DMS 273 (cell line): ENCODE measurements around the gene PATJ.
"Not testable (repeated sequence)": the region's sequence is repeated elsewhere in the genome, so short reads cannot be mapped to it uniquely, and the experiment has no call there.

Source experiments
- DNase-seq: peaks from one replicate; lab custom pipeline; 2025; ENCODE audit not compliant: unreplicated experiment; lab: John Stamatoyannopoulos, UW

PATJ gene

GRCh38 chr1:61887076-61887867 lies 145.0 kb downstream of the PATJ start:
- no peak for DNase-seq

DNA sequence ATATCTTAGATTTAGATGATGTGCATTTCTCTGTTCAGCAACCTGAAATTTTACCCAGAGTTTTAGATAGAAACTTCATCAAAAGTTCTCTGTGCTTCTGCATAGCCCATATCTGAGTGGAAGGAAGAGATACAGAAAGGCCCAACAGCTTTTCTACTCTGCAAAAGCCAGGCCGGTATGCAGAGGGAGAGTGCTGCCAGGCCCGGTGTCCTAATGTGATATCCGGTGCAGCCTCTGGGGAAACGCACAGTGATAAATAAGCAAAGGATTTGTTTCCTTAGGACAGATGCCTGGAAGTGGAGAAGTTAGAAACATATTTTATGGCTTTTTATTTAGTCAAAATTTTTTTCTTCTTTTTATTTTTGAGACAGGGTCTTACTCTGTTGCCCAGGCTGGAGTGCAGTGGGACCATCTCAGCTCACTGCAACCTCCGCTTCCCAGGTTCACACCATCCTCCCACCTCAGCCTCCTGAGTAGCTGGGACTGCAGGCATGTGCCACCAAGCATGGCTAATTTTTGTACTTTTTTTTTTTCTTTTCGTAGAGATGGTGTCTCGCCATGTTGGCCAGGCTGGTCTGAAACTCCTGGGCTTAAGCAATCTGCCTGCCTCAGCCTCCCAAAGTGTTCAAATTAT lies 145.8 kb downstream of the PATJ start:
- DNase-seq, result no peak

DNA sequence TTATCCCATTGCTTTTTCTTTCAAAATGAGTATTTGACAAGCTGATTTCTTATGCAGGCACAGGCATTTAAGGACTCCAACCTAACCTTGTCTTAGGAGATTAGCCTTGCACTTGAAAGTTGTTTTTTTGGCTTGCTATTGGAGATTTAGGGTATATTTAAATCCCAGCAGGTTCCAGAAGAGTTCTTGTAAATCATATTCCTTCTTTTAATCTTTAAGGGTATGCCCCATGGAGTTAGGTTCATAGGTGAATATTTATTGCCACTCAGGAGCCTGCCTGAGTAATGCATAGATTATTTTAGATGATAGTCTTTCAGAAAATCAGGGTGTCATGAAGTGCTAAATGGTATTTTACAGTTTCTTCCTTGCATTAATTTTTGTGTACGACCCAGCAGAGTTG lies 146.5 kb downstream of the PATJ start:
- DNase-seq, result no peak

- DNase-seq, result not testable (repeated sequence)
These were observed 148.2 kb downstream of the PATJ start for GRCh38 chr1:61890435-61890834.

- DNase-seq, result no peak
These were observed 150.7 kb downstream of the PATJ start for GRCh38 chr1:61892977-61893376.

GRCh38 chr1:61894296-61894695 lies 152.0 kb downstream of the PATJ start:
- not testable (repeated sequence) for DNase-seq

- DNase-seq, result no peak
These were observed 152.9 kb downstream of the PATJ start for GRCh38 chr1:61895175-61895574.

DNA sequence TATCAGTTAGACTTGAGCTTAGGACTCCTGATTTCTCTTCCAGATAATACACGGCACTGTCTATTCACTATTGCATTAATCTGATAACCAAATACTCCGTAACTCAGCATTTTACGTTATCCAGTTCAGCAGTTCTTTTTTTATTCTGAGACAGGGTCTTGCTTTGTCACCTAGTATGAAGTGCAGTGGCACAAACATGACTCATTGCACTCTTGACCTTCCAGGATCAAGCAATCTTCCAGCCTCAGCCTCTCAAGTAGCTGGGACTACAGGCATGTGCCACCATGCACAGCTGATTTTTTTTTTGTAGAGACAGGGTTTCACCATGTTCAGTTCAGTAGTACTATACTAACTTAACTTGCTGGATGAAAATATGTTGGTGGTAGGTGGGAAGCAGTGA lies 156.4 kb downstream of the PATJ start:
- DNase-seq, result no peak

DNA sequence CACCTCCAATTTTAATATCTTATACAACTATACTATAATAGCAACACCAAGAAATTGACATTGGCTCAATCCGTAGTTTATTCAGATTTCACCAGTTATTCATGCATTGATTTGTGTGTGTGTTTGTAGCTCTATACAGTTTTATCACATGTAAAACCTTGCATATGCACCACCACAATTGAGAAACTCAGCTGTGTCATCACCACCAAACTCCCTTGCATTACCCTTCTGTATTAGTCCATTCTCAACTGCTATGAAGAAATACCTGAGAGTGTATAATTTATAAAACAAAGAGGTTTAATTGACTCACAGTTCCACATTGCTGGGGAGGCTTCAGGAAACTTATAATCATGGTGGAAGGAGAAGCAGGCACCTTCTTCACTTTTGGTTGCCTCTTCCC lies 162.1 kb downstream of the PATJ start:
- no peak for DNase-seq

DNA sequence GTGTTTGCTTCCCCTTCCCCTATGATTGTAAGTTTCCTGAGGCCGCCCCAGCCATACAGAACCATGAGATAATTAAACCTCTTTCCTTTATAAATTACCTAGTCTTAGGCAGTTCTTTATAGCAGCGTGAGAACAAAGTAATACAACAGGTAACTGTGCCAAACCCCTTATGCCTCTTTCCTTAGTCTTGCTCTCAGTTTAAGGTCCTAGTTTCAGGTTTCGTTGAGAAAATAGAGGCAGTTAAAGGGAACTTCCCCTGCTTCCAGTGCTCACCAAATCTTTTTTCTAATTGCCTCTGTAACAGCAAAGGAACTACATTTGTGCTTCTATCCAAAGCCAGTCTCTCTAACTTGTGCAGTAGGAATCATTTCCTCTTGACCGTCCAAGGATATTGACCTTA lies 164.8 kb downstream of the PATJ start:
- no peak for DNase-seq

DNA sequence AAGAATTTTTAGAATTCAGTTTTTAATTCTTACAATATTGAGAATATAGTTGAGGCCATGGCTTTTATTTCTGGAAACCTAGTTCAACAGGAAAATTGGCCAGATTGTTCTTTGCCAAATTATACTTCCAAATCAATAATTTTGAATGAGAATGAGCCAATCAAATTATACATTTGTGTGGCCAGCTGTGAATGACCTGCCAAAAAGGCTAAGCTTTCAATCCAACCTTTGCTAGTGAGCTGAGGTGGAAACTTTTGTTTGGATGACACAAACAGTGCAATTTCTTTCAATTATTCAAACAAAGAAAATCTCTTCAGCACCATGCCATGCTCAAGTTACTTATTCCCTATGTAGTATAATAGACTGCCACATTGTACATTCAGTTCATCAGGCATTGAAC lies 167.8 kb downstream of the PATJ start:
- DNase-seq, result no peak

DNA sequence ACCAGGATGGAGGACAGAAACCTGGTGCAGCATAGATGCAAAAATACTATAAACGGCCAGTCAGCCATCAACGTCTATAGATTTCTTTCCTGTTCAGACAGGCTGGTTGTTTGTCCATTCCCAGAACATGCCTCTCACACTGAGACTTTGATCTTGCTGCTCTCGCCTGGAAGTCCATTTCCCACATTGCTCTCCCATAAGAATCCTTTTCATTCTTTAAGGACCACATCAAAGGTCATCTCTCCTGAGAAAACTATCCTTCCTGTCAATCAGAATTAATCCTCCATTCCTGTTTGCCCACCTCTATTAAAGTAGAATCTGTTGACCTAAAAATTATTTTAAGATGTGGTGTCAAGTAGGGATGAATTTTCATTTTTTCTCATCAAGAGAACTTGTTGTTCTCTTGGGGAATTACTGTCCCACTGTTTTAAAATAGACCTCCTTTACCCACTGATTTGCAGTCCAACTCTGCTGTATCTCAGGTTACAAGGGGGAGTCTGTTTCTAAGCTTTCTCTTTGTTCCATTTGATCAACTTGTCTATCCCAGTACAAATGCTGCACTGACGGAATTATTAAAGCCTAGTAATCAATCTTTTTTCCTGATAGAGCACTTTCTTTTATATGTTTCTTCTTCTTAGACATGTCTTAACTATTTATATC lies 172.7 kb downstream of the PATJ start:
- DNase-seq, result no peak

GRCh38 chr1:61921435-61921834 lies 179.2 kb downstream of the PATJ start:
- DNase-seq, result peak; percentile 30

DNA sequence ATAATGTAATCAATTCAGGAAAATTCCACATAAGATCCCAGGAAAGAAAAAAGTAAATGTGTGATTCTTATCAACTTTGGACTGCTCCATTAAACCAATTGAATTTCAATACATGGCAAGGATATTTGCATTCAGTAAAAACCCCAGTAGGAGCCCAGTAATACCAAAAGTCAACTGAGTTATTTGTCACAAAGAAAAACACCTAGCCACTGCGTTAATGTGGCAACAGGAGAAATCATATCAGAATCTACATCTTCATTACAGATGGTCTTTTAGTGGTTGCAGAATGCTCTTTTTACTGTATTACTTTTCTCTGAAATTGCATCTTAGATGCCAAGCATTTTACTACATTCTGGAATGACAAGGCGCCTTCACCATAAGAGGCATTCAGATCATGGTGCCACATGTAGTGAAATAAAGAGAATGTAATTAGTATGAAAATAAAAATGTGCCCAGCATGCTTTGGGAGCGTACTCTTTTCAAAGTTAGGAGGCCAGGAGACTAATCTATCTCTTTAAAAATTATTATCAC lies 180.7 kb downstream of the PATJ start:
- DNase-seq, result no peak

DNA sequence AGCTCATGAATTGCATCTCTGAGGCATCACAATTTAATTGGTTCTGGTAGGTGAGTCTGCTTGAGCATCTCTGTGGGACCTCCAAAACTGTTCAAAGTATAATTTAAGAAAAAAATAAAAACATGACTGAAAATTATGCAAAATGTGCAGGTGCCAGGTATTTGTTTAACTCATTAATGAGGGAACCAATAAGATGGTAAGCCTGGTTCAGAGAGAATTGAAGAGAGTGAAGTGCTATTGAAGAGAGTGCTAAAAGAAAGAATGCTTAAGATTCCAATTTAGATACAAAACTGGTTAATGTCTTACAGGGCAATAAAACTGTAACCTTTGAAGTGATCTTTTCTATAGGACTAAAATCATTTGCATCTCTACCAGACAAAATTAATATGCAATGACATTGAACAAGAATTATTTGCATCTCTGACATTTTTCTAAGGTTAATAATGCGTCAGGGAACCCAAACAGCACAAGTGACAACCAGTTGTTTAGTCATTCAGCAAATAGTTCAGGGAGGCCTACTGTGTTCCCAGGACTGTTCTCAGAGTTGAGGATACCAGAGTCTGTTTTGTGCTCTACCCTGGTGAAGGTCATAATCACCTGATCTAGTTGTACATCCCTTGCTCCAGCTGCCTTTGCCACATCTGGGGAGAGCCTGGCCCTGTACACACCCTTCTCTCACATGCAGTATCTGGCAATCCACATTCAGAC lies 183.5 kb downstream of the PATJ start:
- DNase-seq, result no peak

DNA sequence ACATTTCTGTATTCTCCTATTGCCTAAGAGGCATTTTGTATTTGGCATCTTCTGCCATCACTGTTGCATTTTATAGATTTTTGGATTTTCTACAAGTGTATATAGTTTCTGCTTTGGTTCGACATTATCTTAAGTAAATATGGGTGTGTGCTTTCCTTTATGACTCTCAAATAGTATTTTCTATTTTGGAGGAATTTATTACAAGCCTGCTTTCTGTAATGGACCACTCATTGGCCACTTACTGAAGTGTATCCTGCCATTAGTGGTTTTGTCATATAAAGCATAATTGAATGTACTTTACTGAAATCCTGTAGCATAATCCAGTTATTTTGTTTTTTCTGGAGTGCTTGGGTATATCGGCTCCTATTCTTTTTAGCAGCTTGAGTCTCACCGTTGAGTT lies 184.3 kb downstream of the PATJ start:
- DNase-seq, result no peak

- DNase-seq, result no peak
These were observed 187.9 kb downstream of the PATJ start for GRCh38 chr1:61930116-61930645.

DNA sequence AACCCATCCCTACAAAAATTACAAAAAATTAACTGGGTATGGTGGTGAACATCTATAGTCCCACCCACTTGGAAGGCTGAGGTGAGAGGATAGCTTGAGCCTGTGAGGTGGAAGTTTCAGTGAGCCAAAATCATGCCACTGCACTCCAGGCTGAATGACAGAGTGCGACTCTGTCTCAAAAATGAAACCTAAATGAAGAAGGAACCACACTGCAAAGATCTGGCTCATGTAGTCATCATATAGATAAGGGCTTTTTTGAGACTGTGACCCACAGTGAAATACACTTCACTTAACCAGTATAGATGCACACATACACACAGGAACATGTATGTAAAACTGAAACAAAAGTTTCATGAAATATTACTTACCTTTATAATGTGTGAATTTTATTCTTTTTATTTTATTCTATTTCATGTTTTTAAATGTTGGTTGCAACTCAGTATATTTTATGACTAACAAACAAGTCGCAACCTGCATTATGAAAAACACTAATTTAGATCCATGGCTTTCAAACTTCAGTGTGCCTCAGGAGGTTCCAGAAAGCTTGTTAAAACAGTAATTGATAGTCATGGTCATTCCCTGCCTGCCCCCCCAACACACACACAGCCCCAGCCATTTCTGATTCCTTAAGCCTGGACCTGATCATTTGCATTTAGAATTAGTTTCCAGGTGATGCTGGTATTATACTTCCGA lies 189.5 kb downstream of the PATJ start:
- DNase-seq, result no peak

- DNase-seq, result no peak
These were observed 193.2 kb downstream of the PATJ start for GRCh38 chr1:61935516-61935915.

DNA sequence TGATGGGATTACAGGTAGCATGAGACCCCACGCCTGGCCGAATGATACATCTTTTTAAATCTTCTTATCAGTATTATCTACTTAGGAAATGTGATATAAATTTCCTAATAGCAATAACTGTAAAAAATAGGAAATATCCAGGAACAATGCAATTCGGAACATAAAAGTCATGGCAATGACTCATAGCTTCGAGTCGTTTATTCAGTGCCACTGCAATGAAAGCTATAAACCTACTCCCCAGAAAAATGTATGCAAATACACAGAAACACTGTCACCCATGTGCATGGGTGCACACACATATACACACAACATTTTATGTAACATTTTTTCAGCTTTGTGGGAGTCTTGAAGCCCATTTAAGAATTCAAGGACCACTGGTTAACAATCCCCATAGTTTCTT lies 194.6 kb downstream of the PATJ start:
- DNase-seq, result no peak

GRCh38 chr1:61941794-61942193 lies 199.5 kb downstream of the PATJ start:
- DNase-seq, result no peak
